Smooth muscle cell of the brain vasculature (primary cell): ENCODE measurements around the gene MYOM3.
A peak's percentile ranks its signal among the peaks of the same experiment; 100 is the strongest.
"Not testable (repeated sequence)": the region's sequence is repeated elsewhere in the genome, so short reads cannot be mapped to it uniquely, and the experiment has no call there.

Experiments used
- DNase-seq: peaks from one replicate; pipeline ENCODE4 v3.0.0-alpha.2; 2012; ENCODE audit warnings: low read depth, low spot score

The MYOM3 gene

DNA sequence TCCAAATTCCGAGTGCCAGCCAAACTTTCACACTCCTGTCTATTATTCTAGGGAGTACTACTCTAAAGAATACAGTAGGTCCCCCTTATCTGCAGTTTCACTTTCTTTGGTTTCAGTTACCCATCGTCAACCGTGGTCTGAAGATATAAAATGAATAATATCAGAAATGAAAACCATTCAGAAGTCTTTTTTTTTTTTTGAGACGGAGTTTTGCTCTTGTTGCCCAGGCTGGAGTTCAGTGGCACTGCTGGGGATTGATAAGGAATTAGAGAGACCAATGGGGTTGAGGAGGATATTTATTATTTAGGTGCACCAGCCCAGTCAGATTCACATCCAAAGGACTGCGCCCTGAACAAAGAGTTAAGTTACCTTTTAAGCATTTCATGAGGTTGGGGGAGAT, 79.0 kb downstream of the MYOM3 start:
- no peak for DNase-seq

- not testable (repeated sequence) for DNase-seq
Observed at GRCh38 chr1:24030976-24031516, 80.9 kb downstream of the MYOM3 start.

GRCh38 chr1:24027838-24028468, 84.0 kb downstream of the MYOM3 start:
- DNase-seq: no peak

GRCh38 chr1:24022581-24023361, 89.2 kb downstream of the MYOM3 start:
- peak; percentile 28 for DNase-seq

DNA sequence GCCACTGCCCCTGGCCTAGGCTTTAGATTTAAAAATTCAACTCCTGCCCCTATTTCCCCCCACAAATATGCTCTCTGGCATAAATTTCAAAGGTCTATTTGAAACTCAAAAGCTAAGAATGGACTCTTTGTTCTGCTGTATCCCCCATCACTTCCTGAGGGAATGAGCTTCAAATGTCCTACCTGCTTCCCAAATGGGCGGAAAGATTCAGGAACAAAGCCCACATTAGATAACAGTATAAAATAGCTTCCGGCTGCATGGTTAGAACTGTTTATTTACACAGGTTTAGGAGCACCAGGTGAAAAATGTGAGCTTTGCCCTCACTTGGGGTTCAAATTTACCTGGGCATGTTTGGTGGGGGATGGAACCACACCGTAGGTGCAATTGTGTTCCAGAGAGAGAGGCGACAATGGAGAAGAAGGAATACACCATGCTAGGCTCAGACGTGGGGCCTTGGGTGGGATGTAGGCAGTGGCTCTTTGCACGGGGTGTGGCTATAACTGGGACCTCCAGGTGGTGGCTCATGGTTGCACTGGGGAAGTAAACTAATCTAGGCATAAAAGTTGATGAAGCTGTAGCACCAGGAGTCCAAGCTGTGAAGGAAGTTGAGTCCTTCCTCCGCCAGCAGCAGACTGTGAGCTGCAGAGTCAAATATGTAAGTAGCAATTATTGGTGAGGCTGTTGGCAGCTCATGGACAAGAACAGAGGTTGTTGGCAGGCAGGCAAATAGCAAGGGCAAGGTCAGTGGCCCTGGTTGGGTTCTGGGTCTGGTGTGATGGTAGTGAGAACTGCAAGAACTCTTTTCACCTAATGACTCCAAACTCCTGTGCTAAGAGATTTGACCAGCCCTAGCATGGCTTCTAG, 90.3 kb downstream of the MYOM3 start:
- no peak for DNase-seq

GRCh38 chr1:24020470-24020869, 91.5 kb downstream of the MYOM3 start:
- no peak for DNase-seq

GRCh38 chr1:24020025-24020424, 91.9 kb downstream of the MYOM3 start:
- no peak for DNase-seq

- peak; percentile 99 for DNase-seq
Observed at GRCh38 chr1:24018611-24019580, 93.0 kb downstream of the MYOM3 start.

- DNase-seq: no peak
Observed at GRCh38 chr1:24015221-24016210, 96.4 kb downstream of the MYOM3 start.

DNA sequence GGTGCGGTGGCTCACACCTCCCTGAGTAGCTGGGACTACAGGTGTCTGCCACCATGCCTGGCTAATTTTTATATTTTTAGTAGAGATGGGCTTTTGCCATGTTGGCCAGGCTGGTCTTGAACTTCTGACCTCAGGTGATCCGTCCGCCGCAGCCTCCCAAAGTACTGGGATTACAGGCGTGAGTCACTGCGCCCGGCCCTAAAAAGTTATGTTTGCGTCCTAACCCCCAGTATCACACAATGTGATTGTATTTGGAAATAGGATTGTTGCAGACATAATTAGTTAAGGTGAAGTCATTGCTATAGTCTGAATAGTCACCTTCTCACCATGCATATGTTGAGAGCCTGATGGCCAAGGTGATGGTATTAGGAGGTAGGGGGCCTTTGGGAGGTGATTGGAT, 99.1 kb downstream of the MYOM3 start:
- not testable (repeated sequence) for DNase-seq

DNA sequence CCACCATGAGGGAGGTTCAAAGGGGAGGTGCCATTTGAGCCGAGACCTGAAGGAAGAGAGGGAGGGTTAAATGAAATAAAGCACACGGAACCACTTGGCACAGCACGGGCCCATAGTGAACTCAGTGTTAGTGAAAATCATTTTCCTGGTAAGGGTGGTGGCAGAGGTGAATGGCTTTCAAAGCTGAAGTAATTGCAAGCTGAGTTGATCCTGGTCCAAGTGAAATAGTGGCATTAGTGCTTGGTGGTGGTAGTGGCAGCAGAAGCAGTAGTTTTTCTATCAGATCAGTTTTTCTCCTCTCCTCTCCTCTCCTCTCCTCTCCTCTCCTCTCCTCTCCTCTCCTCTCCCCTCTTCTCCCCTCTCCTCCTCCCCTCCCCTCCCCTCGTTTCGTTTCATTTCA, 101.3 kb downstream of the MYOM3 start:
- DNase-seq: no peak

DNA sequence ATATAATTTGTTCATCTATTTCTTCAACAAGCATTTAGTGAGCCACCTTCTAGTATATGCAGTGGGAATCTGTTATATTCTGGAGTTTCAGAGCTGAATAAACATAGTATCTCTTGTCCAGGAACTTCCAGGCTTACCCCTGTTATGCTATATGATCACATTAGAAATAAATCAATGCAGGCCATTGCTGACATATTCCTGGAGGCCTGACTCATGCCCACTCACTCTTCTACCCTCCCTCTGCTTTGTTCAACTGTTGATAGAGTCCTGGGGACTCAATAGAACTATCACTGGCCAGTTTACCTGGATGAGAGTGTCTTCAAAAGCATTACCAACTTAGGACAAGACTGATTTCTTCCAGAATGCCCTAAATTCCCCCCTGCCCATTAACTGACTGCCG, 102.5 kb downstream of the MYOM3 start:
- no peak for DNase-seq

- not testable (repeated sequence) for DNase-seq
Observed at GRCh38 chr1:24008574-24009184, 103.3 kb downstream of the MYOM3 start.

GRCh38 chr1:24007079-24007478, 104.9 kb downstream of the MYOM3 start:
- DNase-seq: no peak
